ENCODE data around the gene AP1G2.

AP1G2 gene

DNA sequence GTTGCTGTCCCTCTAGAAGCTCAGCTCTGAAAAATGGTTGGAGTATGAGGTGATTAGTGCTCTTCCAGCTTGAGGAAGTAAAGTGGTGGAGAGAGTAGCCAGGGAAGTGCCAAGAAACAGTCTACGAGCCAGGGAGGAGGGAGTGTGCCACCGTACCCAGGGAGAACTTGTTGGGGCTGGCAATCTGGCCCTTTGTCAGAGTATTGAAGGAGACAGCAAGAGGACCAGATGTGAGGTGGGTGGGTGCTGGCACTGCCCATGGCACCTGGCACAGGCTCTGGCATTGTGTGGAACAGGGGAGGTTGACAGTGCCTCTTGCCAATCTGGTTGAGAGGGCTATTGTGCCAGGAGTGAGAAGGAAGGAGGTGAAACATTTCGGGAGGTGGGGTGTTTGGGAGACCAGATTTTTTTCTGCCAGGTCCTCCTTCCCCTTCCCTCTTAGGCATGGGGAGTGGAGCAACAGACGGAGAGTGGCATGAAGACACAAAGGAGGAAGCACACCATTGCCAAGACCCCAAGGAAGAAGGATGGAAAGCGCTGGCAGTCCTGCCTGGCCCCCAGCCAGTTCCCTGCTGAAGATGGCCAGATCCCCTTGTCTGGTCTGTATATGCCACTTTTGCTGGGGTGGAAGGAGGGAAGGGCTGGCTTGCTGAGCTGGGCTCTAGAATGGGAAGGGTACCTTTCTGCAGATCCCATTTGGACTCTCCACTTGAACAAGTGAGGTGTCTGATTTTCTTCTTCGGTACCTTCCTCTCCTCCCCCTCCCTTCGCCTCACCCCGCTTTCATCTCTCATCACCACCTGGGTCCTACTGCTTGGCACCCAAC is 53.6 kb downstream of the AP1G2 start:
- H3K9ac ChIP-seq (ENCODE audit: low read length), result no peak overlapping the region
- no peak for TF ChIP-seq EZH2phosphoT487 (IDR thresholded peaks at IDR 0.05; ENCODE audit: low read depth)
- no peak for TF ChIP-seq CTCF (IDR thresholded peaks at IDR 0.05; ENCODE audit: low read depth, low read length)
- no peaks in the 10 kb centered on the region for H3K4me1 ChIP-seq (ENCODE audit: low read length)
- no peak overlapping the region for H2AFZ ChIP-seq (ENCODE audit: low read depth, low read length)
- H3K79me2 ChIP-seq (ENCODE audit: low read length), result no peaks in the 10 kb centered on the region
- H3K4me3 ChIP-seq (ENCODE audit: low read length), result no peak overlapping the region
- no peak overlapping the region for H3K27ac ChIP-seq (ENCODE audit: low read length)
- no peaks in the 10 kb centered on the region for H3K27me3 ChIP-seq (ENCODE audit: low read depth, low read length)
- H3K9me3 ChIP-seq (ENCODE audit: insufficient read depth, low read length), result no peaks in the 10 kb centered on the region
- H3K4me2 ChIP-seq (ENCODE audit: low read length), result no peak overlapping the region
- H4K20me1 ChIP-seq (ENCODE audit: insufficient read depth, low read length), result no peaks in the 10 kb centered on the region
- H3K36me3 ChIP-seq (replicated peaks; ENCODE audit: low read depth, low read length), result no peaks in the 10 kb centered on the region

- H3K4me1 ChIP-seq (ENCODE audit: low read length), result no peaks in the 10 kb centered on the region
- H3K36me3 ChIP-seq (replicated peaks; ENCODE audit: low read depth, low read length), result no peaks in the 10 kb centered on the region
- H3K27me3 ChIP-seq (ENCODE audit: low read depth, low read length), result no peaks in the 10 kb centered on the region
- H3K27ac ChIP-seq (ENCODE audit: low read length), result no peak overlapping the region
- no peak overlapping the region for H3K9ac ChIP-seq (ENCODE audit: low read length)
- no peaks in the 10 kb centered on the region for H4K20me1 ChIP-seq (ENCODE audit: insufficient read depth, low read length)
- no peak overlapping the region for H3K4me2 ChIP-seq (ENCODE audit: low read length)
- TF ChIP-seq EZH2phosphoT487 (IDR thresholded peaks at IDR 0.05; ENCODE audit: low read depth) (no peak), CTCF (IDR thresholded peaks at IDR 0.05; ENCODE audit: low read depth, low read length) (no peak)
- H2AFZ ChIP-seq (ENCODE audit: low read depth, low read length), result no peak overlapping the region
- H3K79me2 ChIP-seq (ENCODE audit: low read length), result no peaks in the 10 kb centered on the region
- H3K9me3 ChIP-seq (ENCODE audit: insufficient read depth, low read length), result no peaks in the 10 kb centered on the region
- H3K4me3 ChIP-seq (ENCODE audit: low read length), result no peak overlapping the region
Measured at GRCh38 chr14:23513005-23513817, 54.4 kb downstream of the AP1G2 start.

GRCh38 chr14:23512156-23512555 is 55.4 kb downstream of the AP1G2 start:
- no peaks in the 10 kb centered on the region for H3K79me2 ChIP-seq (ENCODE audit: low read length)
- no peaks in the 10 kb centered on the region for H3K27me3 ChIP-seq (ENCODE audit: low read depth, low read length)
- no peak overlapping the region for H3K4me3 ChIP-seq (ENCODE audit: low read length)
- H3K36me3 ChIP-seq (replicated peaks; ENCODE audit: low read depth, low read length), result no peaks in the 10 kb centered on the region
- H3K4me2 ChIP-seq (ENCODE audit: low read length), result no peak overlapping the region
- H3K27ac ChIP-seq (ENCODE audit: low read length), result no peak overlapping the region
- no peaks in the 10 kb centered on the region for H4K20me1 ChIP-seq (ENCODE audit: insufficient read depth, low read length)
- no peak overlapping the region for H3K9ac ChIP-seq (ENCODE audit: low read length)
- no peaks in the 10 kb centered on the region for H3K9me3 ChIP-seq (ENCODE audit: insufficient read depth, low read length)
- TF ChIP-seq CTCF (IDR thresholded peaks at IDR 0.05; ENCODE audit: low read depth, low read length), result no peak
- TF ChIP-seq EZH2phosphoT487 (IDR thresholded peaks at IDR 0.05; ENCODE audit: low read depth), result no peak
- H2AFZ ChIP-seq (ENCODE audit: low read depth, low read length), result no peak overlapping the region
- no peaks in the 10 kb centered on the region for H3K4me1 ChIP-seq (ENCODE audit: low read length)
